Colonic mucosa (tissue), 4 donors: ENCODE measurements around the gene ZNF587B. TPM values are rescaled to one million over a fixed set of nuclear protein-coding genes. Genes with fewer than 3 reads are reported as not detected.
"Not testable (repeated sequence)": the region's sequence is repeated elsewhere in the genome, so short reads cannot be mapped to it uniquely, and the experiment has no call there.

Experiments used
- DNase-seq: peaks from one replicate; pipeline ENCODE4 v3.0.0-alpha.2; 2020
- H3K27ac ChIP-seq: fragments of 200-600 bp; one replicate; pipeline ENCODE4 v1.8.0; 2021
- H3K27me3 ChIP-seq: fragments of 200-600 bp; one replicate; pipeline ENCODE4 v1.8.0; 2021
- H3K36me3 ChIP-seq: fragments of 200-600 bp; one replicate; pipeline ENCODE4 v1.8.0; 2021
- H3K4me1 ChIP-seq: fragments of 200-600 bp; one replicate; pipeline ENCODE4 v1.8.0; 2021; ENCODE audit warnings: mild to moderate bottlenecking
- H3K4me3 ChIP-seq: fragments of 200-600 bp; one replicate; pipeline ENCODE4 v1.8.0; 2021
- H3K9ac ChIP-seq, 2 donors: one replicate each; pipeline ENCODE4 v1.7.0; 2013; ENCODE audit warnings: control low read depth in 2 of 2, low read depth in 2 of 2, low read length in 2 of 2
- H3K9me3 ChIP-seq: fragments of 200-600 bp; one replicate; pipeline ENCODE4 v1.8.0; 2021
- CTCF ChIP-seq: fragments of 200-600 bp; IDR thresholded peaks from one replicate; pipeline ENCODE4 v1.8.0; 2022; ENCODE audit warnings: antibody characterized with exemption, mild to moderate bottlenecking
- intact Hi-C: fragments of 100-400 bp; cut with DNase I; formaldehyde crosslinking; loops from one replicate; pipeline ENCODE4 v1.14.1; 2022
- total RNA-seq, 2 donors: library from RNA; stranded (reverse); fragmentation: NEBNext Ultra II Directional in 1 of 2; extraction: Animal tissue kit (Norgen Biotek cat#: 25700) in 1 of 2; gene quantifications; one replicate each; pipeline ENCODE4 v1.2.1, GENCODE V29; 2021
- donor health status: healthy.
- donor health status: DM: no; HTN: no; CAD: no.
- donor health status: DM: no; HTN: no; CAD: no.

The ZNF587B gene
- total RNA-seq, 2 donors from 2014 or later, result 12.5 to 22.3 TPM

- DNase-seq, result peak; percentile 76
- Histone ChIP-seq H3K27me3 (no peaks in the 10 kb centered on the region), H3K4me1 (no peaks in the 10 kb centered on the region), H3K9ac (peak overlapping the region; percentile 76 to 89), H3K4me3 (peak overlapping the region; percentile 72), H3K27ac (peak overlapping the region; percentile 72), H3K36me3 (no peaks in the 10 kb centered on the region), H3K9me3 (no peaks in the 10 kb centered on the region)
- TF ChIP-seq CTCF, result no peak
- intact Hi-C loops, result no loop called here
Observed at GRCh38 chr19:57850553-57851017, 20.5 kb downstream of the ZNF587B start.

GRCh38 chr19:57851812-57852603, 21.9 kb downstream of the ZNF587B start:
- intact Hi-C loops, DNase-seq: not testable (repeated sequence)
- peak overlapping the region; percentile 72 for H3K27ac ChIP-seq

GRCh38 chr19:57854117-57854516, 24.0 kb downstream of the ZNF587B start:
- H3K4me1 ChIP-seq, H3K27ac ChIP-seq, H3K36me3 ChIP-seq, H3K4me3 ChIP-seq, intact Hi-C loops, DNase-seq, H3K9me3 ChIP-seq, H3K27me3 ChIP-seq, H3K9ac ChIP-seq: not testable (repeated sequence)

More at GRCh38 chr19:57851812-57852603, 21.9 kb downstream of the ZNF587B start:
- H3K36me3 ChIP-seq, H3K9me3 ChIP-seq, H3K27me3 ChIP-seq, H3K4me1 ChIP-seq, H3K4me3 ChIP-seq, H3K9ac ChIP-seq: not testable (repeated sequence)

- H3K4me3 ChIP-seq, H3K27me3 ChIP-seq, H3K4me1 ChIP-seq, H3K9ac ChIP-seq, H3K27ac ChIP-seq, intact Hi-C loops, H3K9me3 ChIP-seq, DNase-seq: not testable (repeated sequence)
- H3K36me3 ChIP-seq, result peaks cover 42% of the 10 kb centered on the region
Observed at GRCh38 chr19:57862351-57862750, 32.3 kb downstream of the ZNF587B start.

- peaks cover 13% of the 10 kb centered on the region for H3K36me3 ChIP-seq
- peaks cover 17% of the 10 kb centered on the region for H3K9me3 ChIP-seq
- no peak overlapping the region for H3K4me3 ChIP-seq
- no peak for DNase-seq
- no peak overlapping the region for H3K9ac ChIP-seq
- intact Hi-C loops, result no loop called here
- no peak overlapping the region for H3K27ac ChIP-seq
- no peaks in the 10 kb centered on the region for H3K4me1 ChIP-seq
- no peak for TF ChIP-seq CTCF
- H3K27me3 ChIP-seq, result no peaks in the 10 kb centered on the region
Observed at GRCh38 chr19:57867868-57868492, 37.9 kb downstream of the ZNF587B start.

GRCh38 chr19:57869655-57870054, 39.6 kb downstream of the ZNF587B start:
- DNase-seq, H3K9ac ChIP-seq, H3K27me3 ChIP-seq, H3K4me3 ChIP-seq, H3K4me1 ChIP-seq, H3K27ac ChIP-seq, intact Hi-C loops: not testable (repeated sequence)
- Histone ChIP-seq H3K36me3 (peaks cover 10% of the 10 kb centered on the region), H3K9me3 (peaks cover 22% of the 10 kb centered on the region)

GRCh38 chr19:57870225-57870624, 40.1 kb downstream of the ZNF587B start:
- peaks cover 10% of the 10 kb centered on the region for H3K36me3 ChIP-seq
- H3K27ac ChIP-seq, result no peak overlapping the region
- no peaks in the 10 kb centered on the region for H3K4me1 ChIP-seq
- intact Hi-C loops, result no loop called here
- no peak for TF ChIP-seq CTCF
- H3K4me3 ChIP-seq, result no peak overlapping the region
- H3K9me3 ChIP-seq, result peaks cover 22% of the 10 kb centered on the region
- no peak overlapping the region for H3K9ac ChIP-seq
- no peaks in the 10 kb centered on the region for H3K27me3 ChIP-seq
- DNase-seq, result no peak
